SW480 (cell line): ENCODE results near the gene EGFL7.

Experiments used
- DNase-seq: peaks from one replicate; pipeline ENCODE4 v3.0.0-alpha.2; 2016; ENCODE audit warnings: low spot score

EGFL7 gene

DNA sequence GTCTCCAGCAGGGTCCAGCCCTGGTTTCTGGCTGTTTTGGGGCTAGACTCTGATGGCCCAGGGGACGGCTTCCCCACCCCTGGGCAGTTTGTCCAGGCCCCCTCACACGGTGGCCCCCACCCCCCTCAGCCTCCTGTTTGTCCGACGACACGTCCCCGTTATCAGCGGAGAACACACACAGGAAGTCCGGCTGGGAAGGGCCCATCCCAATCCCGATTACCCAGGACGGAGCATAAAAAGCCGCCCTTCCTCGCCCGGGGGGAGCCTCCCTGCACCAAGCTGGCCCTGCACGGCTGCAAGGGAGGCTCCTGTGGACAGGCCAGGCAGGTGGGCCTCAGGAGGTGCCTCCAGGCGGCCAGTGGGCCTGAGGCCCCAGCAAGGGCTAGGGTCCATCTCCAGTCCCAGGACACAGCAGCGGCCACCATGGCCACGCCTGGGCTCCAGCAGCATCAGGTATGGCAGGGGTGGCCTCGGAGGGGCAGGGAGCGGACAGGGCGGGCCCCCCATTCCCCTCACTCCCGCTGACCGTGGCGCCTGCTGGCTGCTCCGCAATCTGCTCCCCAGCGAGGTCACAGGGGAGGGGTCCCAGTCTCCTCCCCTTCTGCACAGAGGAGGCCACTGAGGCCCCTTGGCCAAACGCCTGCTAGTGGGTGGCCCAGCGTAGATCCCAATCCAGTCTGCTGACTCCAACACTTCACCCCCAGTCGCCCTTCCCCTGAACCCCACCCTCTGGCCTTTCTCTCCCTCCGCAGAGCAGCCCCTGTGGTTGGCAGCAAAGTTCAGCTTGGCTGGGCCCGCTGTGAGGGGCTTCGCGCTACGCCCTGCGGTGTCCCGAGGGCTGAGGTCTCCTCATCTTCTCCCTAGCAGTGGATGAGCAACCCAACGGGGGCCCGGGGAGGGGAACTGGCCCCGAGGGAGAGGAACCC is at the start of gene EGFL7:
EGFL7 (plus strand) TSS at position 261 of the 926 bp plus-strand sequence. CDS start 5,367 bp downstream, outside the sequence.
- no peak for DNase-seq

DNA sequence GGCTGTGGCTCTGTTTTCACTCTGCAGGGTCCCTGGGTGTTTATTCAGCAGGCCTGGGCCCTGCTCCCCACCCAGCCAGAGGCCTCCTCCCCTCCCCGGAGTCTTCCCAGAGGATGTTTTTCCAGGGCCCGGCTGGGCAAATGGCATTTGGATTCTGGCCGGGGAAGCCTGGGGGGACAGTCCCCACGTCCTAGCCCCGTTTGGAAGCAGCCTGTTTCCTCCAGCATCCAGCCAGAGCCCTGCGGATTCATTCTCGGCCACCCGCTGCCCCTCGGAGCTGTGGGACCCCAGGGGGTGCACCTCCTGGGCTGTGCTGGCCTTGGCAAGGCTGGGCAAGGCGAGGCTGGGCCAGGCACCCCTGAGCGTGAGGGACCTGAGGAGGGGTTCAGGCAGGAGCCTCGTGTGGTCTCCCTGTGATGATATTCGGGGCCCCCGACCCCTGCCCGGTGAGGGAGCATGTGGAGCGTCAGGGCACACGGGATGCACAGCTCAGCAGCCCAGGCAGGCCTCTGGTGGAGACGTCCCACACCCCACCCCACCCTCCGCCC is 48.8 kb upstream of the EGFL7 start:
- no peak for DNase-seq

DNA sequence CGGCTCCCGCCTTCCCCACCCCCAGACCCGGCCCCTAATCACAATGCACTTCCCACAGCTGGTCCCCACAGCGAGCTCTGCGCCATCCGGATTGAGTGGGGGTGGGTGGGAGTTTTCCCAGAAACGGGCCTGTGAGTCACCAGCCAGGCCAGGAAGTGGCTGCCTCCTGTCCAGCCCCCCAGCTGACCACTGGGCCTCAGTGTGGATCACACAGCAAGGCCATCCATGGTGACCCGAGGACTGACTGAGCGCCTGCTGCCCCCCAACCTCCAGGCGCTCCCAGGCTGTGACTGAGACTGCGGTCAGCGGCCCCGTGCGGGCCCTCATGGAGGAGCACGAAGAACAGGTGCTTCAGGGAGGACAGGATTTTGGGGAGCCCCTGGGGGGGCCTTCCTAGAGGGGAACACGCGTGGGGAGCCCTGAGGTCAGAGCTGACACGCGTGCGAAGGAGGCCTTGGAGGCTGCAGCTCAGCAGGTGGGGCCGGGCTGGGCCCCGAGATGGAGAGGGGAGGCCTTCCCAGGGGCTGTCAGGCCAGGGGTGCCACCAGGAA is 48.3 kb upstream of the EGFL7 start:
- no peak for DNase-seq

DNA sequence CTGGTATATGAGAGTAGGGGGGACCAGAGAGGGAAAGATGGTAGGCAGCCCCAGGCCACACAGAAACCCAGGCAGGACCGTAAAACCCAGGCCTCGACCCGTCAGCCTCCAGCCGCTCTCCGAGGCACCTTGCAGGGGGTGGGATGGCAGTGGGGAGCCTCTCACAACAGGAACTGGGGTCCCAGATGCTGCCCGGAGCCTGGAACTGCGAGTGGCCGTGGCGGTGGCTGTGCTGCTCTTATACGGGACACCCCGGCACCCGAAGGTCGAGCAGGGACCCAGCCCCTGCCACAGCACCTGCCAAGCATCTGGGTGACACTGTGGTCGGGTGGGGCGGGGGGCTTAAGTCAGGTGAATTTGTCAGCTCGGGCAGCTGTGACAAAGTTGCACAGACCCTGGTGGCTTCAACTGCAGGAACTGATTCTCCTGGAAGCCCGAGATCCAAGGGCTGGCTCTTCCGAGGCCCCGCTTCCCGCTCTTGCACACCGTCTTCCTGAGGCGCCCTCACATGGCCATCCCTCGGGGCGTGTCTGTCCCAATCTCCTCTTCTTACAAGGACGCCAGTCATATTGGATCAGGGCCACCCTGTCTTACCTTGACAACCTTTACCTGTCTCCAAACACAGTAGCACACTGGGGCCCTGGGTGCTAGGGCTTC is 47.6 kb upstream of the EGFL7 start:
- no peak for DNase-seq

DNA sequence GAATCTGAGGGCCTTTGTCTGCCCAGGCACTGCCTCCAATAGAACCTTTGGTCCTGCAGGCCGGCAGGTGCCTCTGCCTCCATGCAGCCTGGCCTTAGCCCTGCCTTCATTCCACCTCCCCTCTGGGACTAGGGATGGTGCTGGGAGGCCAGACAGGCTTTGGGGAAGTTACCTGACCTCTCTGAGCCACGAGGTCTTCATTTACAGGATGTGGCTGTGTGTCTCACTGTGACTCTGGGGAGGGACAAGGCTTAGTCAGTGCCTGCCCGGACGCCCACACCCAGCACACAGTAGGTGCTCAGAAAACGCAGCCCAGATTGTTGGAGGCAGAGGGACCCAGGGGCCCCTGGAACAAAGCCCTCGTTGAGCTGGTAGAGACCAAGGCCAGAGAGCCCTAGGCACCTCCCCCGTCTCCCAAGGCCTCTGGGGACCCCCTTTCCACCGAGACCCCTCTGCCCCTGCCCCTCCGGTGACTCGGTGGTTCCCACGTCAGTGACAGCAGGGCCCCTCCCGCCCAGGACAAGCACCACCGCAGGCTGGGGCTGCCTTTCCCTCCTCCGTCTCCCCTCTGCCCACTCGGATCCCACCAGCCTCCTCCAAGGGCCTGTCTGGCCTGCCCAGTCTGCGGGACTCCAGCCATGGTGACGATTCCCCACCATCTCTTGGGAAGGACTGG is 46.9 kb upstream of the EGFL7 start:
- no peak for DNase-seq

DNA sequence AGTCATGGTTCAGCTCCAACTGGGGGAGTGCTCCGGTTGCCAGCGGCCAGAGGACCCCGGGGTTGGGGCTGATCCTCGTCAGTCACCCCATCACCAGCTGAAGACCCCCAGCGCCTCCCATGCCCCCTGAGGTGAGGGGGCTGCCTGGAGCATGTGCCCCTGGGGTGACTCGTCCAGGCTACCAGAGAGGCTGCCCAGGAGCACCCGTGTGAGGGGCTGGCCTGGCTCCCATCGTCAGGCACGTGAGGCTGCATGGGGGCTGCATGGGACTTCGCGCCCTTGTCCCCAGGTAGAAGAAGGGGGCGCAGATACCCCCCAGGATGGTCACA is 46.4 kb upstream of the EGFL7 start:
- no peak for DNase-seq

DNA sequence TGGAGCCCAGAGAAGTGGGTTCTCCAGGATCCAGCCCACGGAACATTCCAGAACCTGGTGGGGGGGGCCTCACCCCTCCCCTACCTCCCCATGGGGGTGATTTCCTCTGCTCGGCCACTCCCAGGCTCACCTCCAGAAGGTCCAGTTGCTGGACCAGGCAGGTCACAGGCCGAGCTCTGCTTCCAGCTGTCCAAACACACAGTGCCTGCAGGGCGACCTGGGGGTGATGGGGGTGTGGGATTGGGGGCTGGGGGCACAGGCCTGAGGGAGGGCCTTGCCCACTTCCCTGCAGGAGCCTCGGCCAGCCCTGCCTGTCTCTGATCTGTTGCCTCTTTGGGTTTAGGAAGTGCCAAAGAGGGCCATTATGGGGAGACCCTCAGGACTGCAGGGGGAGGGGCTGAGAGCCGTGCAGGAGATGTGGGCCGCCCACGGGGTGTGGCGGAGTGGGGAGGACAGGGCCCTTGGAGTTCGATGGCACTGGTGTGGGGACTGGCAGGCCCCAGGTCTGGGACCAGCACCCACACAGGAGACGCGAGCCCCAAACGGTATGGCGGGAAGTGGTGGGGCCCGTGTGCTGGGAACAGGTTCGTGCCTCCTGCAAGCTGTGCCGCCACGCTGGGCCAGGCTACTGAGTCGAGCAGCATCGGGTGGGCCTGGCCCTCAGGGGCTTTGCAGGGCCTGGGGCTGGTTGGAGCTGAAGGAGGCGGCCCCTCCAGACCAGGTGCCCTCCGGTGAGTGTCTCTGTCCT is 45.6 kb upstream of the EGFL7 start:
- DNase-seq: no peak

DNA sequence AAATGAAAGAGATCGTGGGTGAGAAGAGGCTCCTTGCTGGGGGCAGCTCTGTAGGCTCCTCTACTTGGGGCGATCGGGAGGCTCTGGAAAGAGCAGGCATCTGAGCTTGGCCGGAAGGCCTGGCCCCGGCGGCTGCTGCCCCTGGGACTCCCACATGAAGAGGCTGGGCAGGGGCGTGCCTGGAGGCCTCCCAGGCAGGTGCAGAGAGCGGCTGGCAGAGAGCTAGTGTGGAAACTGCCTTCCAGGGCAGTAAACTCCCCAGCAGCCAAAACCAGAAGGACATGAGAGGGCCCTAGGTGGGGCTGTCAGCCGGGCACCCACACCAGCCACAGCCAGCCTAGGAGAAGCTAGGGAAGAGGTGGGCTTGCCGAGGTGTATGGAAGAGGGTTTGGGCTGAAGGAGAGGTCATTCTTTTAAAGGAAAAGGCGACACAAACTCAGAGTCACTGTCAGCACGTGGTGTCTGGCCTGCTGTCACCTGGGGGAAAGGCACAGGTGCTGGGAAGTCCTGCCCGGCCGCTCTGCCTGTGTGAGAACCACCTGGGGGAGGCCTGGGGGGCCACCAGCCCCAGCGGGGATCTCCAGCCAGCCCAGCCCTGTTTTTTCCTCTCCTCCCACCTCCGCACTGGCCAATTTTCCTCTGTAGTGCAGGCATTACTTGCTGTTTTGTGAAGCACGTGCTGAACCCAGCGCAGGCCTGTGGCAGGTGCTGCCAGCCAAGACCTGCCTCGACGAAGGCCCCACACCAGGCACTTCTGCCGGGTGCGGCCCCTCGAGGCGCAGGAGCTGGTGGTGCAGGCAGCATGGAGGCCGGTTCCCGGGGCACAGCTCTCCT is 44.8 kb upstream of the EGFL7 start:
- no peak for DNase-seq

DNA sequence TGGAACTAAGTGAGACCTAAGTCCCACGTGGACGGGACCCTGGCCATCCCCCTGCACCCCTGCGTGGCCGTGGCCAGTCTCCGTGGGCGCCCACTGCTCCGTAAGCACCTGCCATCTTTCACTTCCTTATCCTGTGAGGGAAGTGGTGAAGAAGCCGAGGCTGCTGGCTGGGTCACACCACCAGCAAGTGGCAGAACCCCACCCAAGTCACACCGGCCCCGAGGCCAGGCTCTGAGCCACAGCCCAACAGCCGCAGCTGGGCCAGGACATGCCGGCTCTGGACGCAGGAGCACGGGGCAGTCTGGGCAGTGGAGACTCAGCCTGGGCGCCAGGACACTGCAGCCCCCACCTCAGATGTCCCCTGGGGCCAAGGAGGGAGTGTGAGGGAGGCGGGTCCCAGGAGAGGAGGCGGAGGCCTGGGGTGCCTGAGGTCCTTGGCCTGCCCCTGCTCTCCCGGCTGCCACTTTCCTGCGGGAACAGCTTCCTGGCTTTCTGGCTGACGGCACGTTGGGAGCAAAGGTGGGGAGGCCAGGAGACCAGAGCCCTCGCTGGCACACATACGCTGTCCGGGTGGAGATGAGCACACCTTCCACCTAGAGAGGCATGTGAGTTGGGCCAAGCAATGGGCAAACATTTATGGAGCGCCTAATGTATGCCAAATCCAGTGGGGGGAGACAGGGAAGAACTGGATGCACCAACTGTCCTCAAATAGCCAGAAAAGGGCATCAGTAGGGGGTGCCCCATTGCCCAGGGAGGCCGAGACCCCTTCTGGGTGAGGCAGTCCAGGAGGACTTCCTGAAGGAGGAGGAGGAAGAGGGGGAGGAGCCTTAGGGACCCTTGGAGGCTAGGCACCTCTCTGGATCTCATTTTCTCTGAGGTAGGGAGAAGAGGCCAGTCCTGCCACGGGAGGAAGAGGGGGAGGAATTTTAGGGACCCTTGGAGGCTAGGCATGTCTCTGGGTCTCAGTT is 43.9 kb upstream of the EGFL7 start:
- DNase-seq: no peak

DNA sequence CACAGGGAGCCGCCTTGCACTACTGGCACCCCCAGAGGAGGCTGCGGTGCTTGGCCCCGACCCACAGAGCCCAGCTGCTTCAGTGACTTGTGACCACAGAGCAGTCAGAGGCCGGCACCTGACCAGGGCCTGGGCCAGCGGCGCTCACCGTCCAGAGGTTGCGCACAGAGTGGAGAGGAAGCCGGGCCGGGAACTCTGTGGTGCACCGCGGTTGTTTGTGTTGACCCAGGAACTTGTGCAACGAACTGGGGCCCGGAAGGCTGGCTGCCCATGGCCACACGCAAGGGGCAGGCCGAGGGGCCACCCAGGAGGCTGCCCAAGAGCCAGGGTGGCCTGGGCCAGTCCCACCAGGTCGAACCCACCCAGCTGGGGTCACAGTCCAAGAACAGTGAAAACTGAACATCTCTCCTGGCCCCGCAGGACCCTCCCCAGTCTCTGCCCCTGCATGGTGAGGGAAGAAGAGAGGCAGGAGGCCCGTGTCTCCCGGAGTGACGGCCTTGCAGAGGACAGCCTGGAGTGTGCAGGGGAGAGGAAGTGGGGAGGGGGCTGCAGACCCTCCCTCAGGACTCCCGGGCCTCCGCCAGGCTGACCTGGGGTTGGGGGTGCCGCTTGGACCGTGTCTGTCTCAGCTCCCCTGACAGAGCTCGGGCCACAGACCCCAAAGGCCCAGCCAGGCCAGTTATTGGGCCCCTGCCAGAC is 42.8 kb upstream of the EGFL7 start:
- no peak for DNase-seq

DNA sequence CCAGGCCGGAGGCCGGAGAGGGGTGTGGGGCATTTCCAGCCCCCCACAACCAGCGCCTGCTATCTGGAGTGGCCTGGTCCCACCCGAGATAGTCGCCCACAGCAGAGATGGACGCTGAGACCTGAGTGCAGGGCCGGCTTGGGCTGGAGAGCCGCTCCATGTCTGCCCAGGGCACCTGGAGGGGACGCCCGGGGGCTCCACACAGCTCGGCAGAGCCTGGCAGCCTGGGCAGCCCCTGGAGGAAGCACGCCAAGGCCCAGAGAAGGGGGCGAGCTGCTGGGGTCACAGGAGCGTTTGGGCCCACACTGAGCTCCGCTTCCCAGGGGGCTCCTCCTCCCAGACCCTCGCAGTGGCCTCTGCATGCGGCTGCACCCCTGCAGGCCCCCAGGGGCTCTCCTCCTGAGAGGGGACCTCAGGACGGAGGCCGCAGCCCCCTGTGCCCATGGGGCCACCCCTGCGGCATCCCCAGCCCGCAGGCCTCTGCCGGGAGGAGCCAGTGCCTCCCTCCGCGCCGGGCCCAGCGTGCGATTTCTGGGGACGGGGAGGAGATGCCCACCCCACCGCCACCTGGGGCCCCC is 42.2 kb upstream of the EGFL7 start:
- no peak for DNase-seq

DNA sequence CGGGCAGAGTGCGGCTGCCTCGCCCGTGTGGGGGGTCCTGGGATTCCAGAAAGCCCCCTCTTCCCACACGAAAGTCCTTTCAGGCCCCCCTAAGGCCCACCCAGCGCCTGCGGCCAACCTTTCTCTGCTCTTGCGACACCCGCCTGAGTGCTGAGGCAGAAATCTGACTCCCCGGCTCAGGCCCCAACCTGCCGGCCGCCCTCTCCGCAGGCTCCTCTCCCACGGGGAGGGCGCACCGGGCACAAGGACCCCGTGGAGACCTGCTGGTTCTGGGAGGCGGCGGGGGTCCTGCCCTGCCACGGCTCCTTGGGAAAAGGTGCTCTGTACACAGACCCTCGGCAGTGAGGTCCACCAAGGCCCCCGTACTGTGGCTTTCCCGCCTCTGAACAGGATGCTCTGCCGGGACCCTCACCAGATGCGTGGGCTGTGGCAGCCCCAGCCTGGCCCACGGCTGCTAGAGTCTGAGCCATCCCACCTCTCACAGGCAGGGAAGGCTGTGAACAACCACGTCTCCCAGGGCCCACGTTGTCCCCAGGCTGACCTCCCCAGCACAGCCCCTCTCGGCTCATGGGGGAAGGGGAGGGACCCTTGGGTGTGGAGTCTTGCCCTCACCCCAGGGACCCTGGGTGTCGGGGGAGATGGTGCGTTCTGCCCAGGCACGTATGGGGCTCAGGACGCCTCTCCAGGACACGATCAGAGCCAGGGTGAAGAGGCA is 41.5 kb upstream of the EGFL7 start:
- DNase-seq: no peak

DNA sequence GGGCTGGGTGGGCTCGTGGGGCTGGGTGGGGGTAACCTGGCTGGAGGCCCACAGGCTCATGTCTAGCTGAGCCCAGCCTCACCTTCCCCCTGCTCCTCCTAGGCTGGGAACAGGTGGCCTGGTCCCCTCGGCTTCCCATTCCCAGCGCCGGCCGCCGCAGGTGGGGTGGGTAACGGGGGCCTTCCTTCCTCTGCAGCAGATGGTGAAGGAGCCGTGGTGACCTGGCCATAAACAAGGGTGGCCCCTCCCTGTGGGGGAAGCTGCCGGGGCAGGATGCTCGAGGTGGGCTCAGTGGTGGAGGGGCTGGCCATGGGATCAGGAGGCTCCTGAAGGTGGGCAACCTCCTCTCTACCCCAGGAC is 41.0 kb upstream of the EGFL7 start:
- no peak for DNase-seq

DNA sequence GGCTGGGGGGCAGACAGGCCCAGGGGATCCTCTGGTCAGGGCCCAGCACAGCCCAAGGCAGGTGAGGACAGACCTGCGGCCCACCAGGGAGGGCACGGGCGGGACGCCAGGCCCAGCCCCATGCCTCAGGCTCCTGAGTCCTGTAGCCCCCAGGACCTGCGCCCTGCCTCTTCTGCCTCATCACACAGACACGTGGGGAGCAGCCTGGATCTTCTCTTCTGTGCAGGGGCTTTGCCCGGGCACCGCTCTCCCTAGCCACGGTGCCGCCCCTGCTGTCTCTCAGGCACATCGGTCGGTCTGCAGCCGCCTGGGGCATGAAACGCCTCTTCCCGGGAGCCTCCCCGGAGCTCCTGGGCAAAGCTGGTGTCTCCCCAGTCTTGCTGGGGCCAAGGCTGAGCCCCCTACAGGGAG is 40.2 kb upstream of the EGFL7 start:
- no peak for DNase-seq

DNA sequence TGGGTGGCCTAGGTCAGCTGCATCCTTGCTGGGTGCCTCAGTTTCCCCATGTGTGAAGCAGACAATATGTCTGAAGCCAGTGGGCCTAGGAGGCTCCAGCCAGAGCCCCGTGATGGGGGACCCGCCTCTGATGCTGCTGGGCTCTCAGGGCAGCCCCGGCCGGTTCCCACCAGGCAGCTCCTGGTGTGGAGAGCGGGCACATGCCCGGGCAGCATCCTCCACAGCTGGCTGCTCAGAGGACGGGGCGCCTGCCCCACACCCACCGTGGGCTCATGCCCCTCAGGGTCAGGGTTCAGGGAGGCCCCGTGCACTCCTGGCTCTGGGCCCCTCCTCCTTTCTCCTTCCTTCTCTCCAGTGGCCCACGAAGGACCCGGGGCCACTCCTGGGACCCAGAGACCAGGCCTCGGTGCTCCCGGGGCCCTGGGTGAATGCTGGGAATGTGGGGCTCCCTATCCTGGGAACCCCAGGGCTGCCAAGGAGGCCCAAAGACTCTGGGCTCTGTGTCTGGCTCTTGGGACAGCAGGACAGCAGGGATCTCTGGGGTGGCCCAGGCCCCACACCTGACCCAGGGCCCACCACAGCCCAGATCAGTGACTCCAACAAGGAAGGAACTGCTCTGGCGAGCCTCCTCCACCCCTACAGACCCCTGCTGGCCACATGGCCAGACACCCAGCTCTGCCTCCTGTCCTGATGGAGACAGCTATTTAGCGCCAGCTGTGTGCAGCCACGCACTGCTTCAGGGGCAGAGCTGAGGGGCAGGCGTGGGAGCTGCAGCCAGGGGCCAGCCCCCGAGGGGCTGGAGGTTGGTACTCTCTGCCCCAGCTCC is 39.5 kb upstream of the EGFL7 start:
- no peak for DNase-seq

DNA sequence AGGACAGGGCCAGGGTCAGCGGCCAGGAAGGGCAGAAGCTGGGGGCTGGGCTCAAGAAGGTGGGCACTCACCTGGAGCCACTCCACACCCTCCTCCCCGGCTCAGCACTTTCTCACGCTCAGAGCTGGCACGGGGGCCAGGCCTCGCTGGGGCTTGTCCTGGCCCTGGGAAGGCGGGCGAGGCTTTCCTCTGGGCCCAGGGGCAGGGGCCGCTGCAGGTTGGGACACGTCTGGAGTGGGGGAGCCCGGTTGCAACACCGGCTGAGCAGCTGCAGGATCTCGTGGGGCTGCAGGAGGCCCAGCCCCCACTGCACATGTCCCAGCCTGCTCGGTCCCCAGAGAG is 38.9 kb upstream of the EGFL7 start:
- DNase-seq: no peak
